GM12891 (cell line): ENCODE results near the gene ZNF211.

Experiments used
- POLR2A ChIP-seq: IDR thresholded peaks from 2 replicates; pipeline ENCODE4 v1.6.1; 2011; ENCODE audit warnings: low read depth, low read length, control low read depth
- POLR2AphosphoS5 ChIP-seq: IDR thresholded peaks from 2 replicates; pipeline ENCODE4 v1.6.1; 2011; ENCODE audit warnings: low read depth, low read length, control low read depth
- TAF1 ChIP-seq: IDR thresholded peaks from 2 replicates; pipeline ENCODE4 v1.6.1; 2011; ENCODE audit warnings: low read depth, low read length, control low read depth

- TF ChIP-seq POLR2A (no peak), POLR2AphosphoS5 (no peak), TAF1 (no peak)
These were observed 54.5 kb downstream of the ZNF211 start for GRCh38 chr19:57687363-57688010.
